B cell (primary cell): ENCODE data around the gene FGFR1OP2.

Source experiments
- CTCF ChIP-seq: fragments of 200-600 bp; IDR thresholded peaks from one replicate; pipeline ENCODE4 v1.8.0; 2022; ENCODE audit warnings: antibody characterized with exemption, mild to moderate bottlenecking
- EZH2 ChIP-seq: IDR thresholded peaks from 2 replicates; pipeline ENCODE4 v1.6.1; 2012; ENCODE audit warnings: borderline replicate concordance, low read depth, mild to moderate bottlenecking, moderate library complexity, low read length; ENCODE audit not compliant: insufficient read depth, poor library complexity, severe bottlenecking

- TF ChIP-seq CTCF (no peak), EZH2 (no peak)
Measured at GRCh38 chr12:26890784-26891183, 47.5 kb upstream of the FGFR1OP2 start.
